HG02884 (cell line): ENCODE measurements around the gene CABP1.

ENCODE experiments used
- ATAC-seq: cut with Tn5 transposase; IDR thresholded peaks from one replicate; pipeline ENCODE4 v1.9.1; 2021; ENCODE audit warnings: mild to moderate bottlenecking, moderate library complexity; ENCODE audit not compliant: unreplicated experiment

Gene CABP1

GRCh38 chr12:120690083-120690450 lies 49.6 kb downstream of the CABP1 start:
- no peak for ATAC-seq

GRCh38 chr12:120690978-120691377 lies 50.6 kb downstream of the CABP1 start:
- ATAC-seq: no peak

- no peak for ATAC-seq
Observed at GRCh38 chr12:120692524-120693033, 52.2 kb downstream of the CABP1 start.

GRCh38 chr12:120693848-120694247 lies 53.4 kb downstream of the CABP1 start:
- no peak for ATAC-seq

GRCh38 chr12:120696626-120697025 lies 56.2 kb downstream of the CABP1 start:
- no peak for ATAC-seq

- no peak for ATAC-seq
Observed at GRCh38 chr12:120697344-120697743, 56.9 kb downstream of the CABP1 start.

- ATAC-seq: no peak
Observed at GRCh38 chr12:120698665-120699064, 58.2 kb downstream of the CABP1 start.

GRCh38 chr12:120699553-120699952 lies 59.1 kb downstream of the CABP1 start:
- no peak for ATAC-seq

- no peak for ATAC-seq
Observed at GRCh38 chr12:120700886-120701285, 60.5 kb downstream of the CABP1 start.

- ATAC-seq: no peak
Observed at GRCh38 chr12:120702637-120703036, 62.2 kb downstream of the CABP1 start.

- no peak for ATAC-seq
Observed at GRCh38 chr12:120703311-120703942, 63.0 kb downstream of the CABP1 start.

- ATAC-seq: no peak
Observed at GRCh38 chr12:120705618-120706017, 65.2 kb downstream of the CABP1 start.

- ATAC-seq: no peak
Observed at GRCh38 chr12:120706029-120706428, 65.6 kb downstream of the CABP1 start.

GRCh38 chr12:120708651-120709050 lies 68.2 kb downstream of the CABP1 start:
- ATAC-seq: no peak

- ATAC-seq: peak; percentile 66
Observed at GRCh38 chr12:120710031-120710804, 69.8 kb downstream of the CABP1 start, which contains the start of gene UNC119B. Gene UNC119B (plus strand): TSS chr12:120710458. CDS start chr12:120710475, 17 bp downstream.

- ATAC-seq: peak; percentile 32
Observed at GRCh38 chr12:120710805-120711296, 70.4 kb downstream of the CABP1 start.

GRCh38 chr12:120711411-120711810 lies 71.0 kb downstream of the CABP1 start:
- no peak for ATAC-seq

GRCh38 chr12:120712610-120713009 lies 72.2 kb downstream of the CABP1 start:
- no peak for ATAC-seq

GRCh38 chr12:120713861-120714482 lies 73.5 kb downstream of the CABP1 start:
- ATAC-seq: no peak
